Activated CD8-positive, alpha-beta T cell treated with anti-CD3 and anti-CD28 coated beads, Interleukin-2, amount 10 ng/mL, durations not matched to agents 7 days and 5 days (primary cell): Measurements from ENCODE around the gene ANO2. TPM values are rescaled to one million over a fixed set of nuclear protein-coding genes. Genes with fewer than 3 reads are reported as not detected.
"Not testable (repeated sequence)": the region's sequence is repeated elsewhere in the genome, so short reads cannot be mapped to it uniquely, and the experiment has no call there.

Source experiments
- ATAC-seq: fragments of 150-1000 bp; cut with Tn5 transposase; one replicate; pipeline ENCODE4 v1.10.0; 2021; ENCODE audit warnings: moderate library complexity
- CTCF ChIA-PET: fragments of 350-600 bp; sonication (Branson Sonifier 250); formaldehyde crosslinking; loops from one replicate; lab custom pipeline; 2021; ENCODE audit warnings: antibody characterized with exemption; lab: Charles Lee
- POLR2A ChIA-PET: fragments of 350-600 bp; sonication (Branson Sonifier 250); formaldehyde crosslinking; loops from one replicate; lab custom pipeline; 2021; ENCODE audit warnings: antibody characterized with exemption; lab: Charles Lee
- DNase-seq: peaks from one replicate; pipeline ENCODE4 v3.0.0-alpha.2; 2020
- H3K27ac Mint-ChIP-seq: one replicate; pipeline ENCODE4 v1.8.0; 2021; ENCODE audit warnings: mild to moderate bottlenecking, mixed read lengths
- H3K27me3 Mint-ChIP-seq: one replicate; pipeline ENCODE4 v1.8.0; 2021; ENCODE audit warnings: low read depth, mixed read lengths
- H3K36me3 Mint-ChIP-seq: one replicate; pipeline ENCODE4 v1.8.0; 2021; ENCODE audit warnings: low read depth, mixed read lengths
- H3K4me1 Mint-ChIP-seq: one replicate; pipeline ENCODE4 v1.8.0; 2021; ENCODE audit warnings: low read depth, mixed read lengths
- H3K4me3 Mint-ChIP-seq: one replicate; pipeline ENCODE4 v1.8.0; 2021; ENCODE audit warnings: mild to moderate bottlenecking, mixed read lengths
- H3K9me3 Mint-ChIP-seq: one replicate; pipeline ENCODE4 v1.8.0; 2022; ENCODE audit warnings: mixed read lengths; ENCODE audit not compliant: insufficient read depth
- total RNA-seq, 2 experiments: library from RNA; stranded (reverse); gene quantifications; one replicate each; pipeline ENCODE4 v1.2.3, GENCODE V29; 2021

The ANO2 gene
- total RNA-seq, 2 experiments from 2014 or later, result not detected

DNA sequence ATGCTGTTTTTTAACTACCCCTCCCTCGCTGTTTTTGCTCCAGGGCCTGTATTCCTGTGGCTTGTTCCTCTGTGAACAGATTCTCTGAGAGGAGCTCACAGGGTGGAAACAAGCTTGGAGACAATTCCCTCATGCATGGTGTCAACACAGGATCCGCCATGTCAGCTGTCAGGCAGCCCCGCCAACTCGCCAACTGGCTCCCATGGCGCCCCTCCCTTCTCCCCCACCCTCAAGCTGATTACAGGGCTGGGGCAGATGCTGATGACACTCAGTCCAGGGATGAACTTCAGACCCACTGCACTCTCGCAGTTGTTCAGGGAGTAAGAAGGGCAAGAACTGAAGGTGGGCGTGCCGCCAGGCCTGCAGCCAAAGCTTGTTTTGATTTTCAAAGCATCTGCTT lies 283.2 kb downstream of the ANO2 start:
- no peak for ATAC-seq
- Mint-ChIP-seq H3K27ac (no peak overlapping the region), H3K4me3 (no peak overlapping the region), H3K36me3 (no peaks in the 10 kb centered on the region), H3K27me3 (no peaks in the 10 kb centered on the region), H3K4me1 (no peaks in the 10 kb centered on the region), H3K9me3 (no peaks in the 10 kb centered on the region)
- POLR2A ChIA-PET, result no interaction called here
- no peak for DNase-seq
- CTCF ChIA-PET, result no interaction called here

DNA sequence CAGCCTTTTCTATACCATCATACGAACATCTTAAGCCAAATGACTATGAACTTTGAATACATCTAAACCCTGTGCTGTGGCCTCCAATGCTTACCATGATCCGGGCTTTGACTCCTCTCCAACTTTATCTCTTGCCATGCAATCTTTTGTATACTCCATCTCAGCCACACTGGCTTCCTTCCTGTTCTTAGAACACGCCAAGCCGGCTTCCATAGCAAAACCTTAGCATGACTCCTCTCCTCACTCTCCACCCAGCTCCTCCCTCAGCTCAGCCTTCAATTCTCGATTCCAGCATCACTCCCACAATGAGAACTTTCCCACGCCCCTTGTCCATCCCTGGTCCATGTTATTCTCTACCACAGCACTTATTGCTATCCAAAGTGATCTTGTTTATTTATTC lies 284.8 kb downstream of the ANO2 start:
- Mint-ChIP-seq H3K27ac (no peak overlapping the region), H3K36me3 (no peaks in the 10 kb centered on the region), H3K27me3 (no peaks in the 10 kb centered on the region), H3K9me3 (no peaks in the 10 kb centered on the region), H3K4me3 (no peak overlapping the region), H3K4me1 (no peaks in the 10 kb centered on the region)
- ATAC-seq (no peak), DNase-seq (no peak)
- ChIA-PET POLR2A (no interaction called here), CTCF (no interaction called here)

DNA sequence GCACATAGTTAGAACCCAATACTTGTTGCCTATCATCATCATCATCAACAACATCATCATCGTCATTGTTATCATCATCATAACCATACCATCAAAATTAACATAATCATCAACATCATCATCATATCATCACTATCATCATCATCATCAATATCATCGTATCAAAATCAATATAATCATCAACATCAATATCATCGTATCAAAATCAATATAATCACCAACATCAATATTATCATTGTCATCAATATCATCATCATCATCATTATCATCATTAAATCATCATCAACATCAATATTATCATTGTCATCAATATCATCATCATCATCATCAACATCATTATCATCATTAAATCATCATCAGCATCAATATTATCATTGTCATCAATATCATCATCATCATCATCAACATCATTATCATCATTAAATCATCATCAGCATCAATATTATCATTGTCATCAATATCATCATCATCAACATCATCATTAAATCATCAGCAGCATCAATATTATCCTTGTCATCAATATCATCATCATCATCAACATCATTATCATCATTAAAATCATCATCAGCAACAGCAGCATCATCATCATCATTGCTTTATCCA lies 286.6 kb downstream of the ANO2 start:
- CTCF ChIA-PET, H3K9me3 Mint-ChIP-seq, ATAC-seq, DNase-seq, H3K36me3 Mint-ChIP-seq, POLR2A ChIA-PET, H3K27me3 Mint-ChIP-seq, H3K4me3 Mint-ChIP-seq, H3K4me1 Mint-ChIP-seq, H3K27ac Mint-ChIP-seq: not testable (repeated sequence)

DNA sequence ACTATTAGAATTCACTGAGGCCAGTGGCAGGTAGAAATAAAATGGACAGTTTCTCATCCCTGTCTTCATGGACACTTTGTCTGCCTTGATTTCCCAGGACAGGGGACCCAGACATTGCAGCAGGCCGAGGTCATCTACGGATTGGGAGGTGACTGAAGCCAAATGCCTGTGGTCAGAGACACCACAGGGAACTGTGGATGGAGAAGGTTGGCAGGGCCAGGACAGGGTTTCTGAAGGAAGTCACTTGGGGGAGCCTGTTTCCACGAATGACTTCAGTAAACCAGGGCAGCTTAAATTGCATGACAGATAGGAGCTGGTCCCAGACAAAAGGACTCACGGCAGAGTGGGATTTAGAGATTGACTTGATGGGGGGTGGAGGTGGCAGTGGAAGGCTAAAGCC lies 288.2 kb downstream of the ANO2 start:
- Mint-ChIP-seq H3K27ac (no peak overlapping the region), H3K36me3 (no peaks in the 10 kb centered on the region), H3K4me3 (no peak overlapping the region), H3K27me3 (peaks cover 2% of the 10 kb centered on the region), H3K4me1 (no peaks in the 10 kb centered on the region), H3K9me3 (no peaks in the 10 kb centered on the region)
- ChIA-PET CTCF (no interaction called here), POLR2A (no interaction called here)
- ATAC-seq, result no peak
- no peak for DNase-seq

DNA sequence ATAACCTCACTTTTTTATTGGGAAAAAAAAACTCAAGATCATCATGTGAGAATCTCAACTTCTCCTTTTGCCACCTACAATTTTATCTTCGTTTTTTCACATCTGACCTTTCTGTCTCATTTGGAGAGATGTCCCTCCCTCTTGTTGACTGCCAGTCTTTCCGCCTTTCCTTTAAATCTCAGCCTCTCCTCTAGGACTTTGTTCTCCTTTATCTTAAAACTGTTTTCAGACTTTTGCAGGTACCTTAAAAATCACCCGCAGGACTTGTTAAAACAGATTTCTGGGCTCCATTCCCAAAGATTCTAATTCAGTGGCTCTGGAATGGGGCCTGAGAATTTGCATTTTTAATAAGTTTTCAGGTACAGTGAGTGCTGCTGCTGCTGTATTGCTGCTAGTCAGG lies 289.9 kb downstream of the ANO2 start:
- Mint-ChIP-seq H3K36me3 (no peaks in the 10 kb centered on the region), H3K4me1 (no peaks in the 10 kb centered on the region), H3K4me3 (no peak overlapping the region), H3K27ac (no peak overlapping the region), H3K9me3 (no peaks in the 10 kb centered on the region), H3K27me3 (peaks cover 4% of the 10 kb centered on the region)
- no peak for DNase-seq
- ChIA-PET POLR2A (no interaction called here), CTCF (no interaction called here)
- no peak for ATAC-seq

DNA sequence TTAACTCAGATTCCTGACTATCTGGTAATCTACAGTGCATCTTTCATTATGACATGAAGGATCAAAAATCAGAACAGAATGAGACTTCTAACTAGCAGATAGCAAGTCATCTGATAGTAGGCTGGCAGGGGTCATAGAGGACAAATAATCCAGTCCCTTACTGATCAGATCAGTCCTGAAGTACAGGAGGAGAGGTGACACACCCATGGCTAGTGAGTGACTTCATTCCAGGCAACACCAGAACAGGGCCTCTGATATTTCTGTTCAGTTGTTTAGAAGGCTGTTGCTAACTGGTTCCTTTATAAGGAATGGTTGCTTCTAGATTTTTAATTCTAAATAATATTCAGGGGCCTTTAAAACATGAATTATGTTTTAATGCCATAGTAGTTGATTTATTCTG lies 291.0 kb downstream of the ANO2 start:
- Mint-ChIP-seq H3K9me3 (no peaks in the 10 kb centered on the region), H3K27me3 (peaks cover 6% of the 10 kb centered on the region), H3K27ac (no peak overlapping the region), H3K36me3 (no peaks in the 10 kb centered on the region), H3K4me3 (no peak overlapping the region), H3K4me1 (no peaks in the 10 kb centered on the region)
- CTCF ChIA-PET, result no interaction called here
- ATAC-seq, result no peak
- DNase-seq, result no peak
- POLR2A ChIA-PET, result no interaction called here

DNA sequence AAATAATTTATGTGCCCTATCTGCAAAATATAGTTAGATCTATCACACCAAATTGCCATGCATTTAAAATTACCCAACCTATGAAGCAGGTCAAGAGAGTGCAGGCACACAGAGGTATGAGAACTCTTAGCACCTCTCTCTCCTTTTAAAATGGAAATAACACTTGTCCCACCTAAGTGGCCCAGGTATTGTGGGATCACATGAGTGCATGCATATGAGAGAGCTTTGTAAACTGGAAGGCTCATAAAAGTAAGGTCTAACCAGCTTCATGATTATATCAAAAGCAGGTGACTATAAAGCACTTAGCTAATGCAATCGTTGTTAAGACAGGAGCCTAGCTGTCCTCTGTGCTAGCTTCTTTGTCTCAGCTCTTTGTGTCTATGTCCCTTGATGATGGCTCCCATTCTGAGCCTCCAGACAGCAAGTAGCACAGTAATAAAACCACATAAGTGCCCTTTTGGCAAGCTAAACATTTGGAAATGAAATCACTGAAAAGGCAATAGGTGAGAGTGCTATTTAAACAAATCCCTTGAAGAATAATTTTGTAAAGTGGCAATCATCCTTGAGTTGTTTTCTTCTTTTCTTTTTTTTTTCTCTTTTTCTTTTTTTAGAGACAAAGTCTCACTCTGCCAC lies 294.1 kb downstream of the ANO2 start:
- no peaks in the 10 kb centered on the region for H3K9me3 Mint-ChIP-seq
- DNase-seq (no peak), ATAC-seq (no peak)
- no peaks in the 10 kb centered on the region for H3K4me1 Mint-ChIP-seq
- ChIA-PET POLR2A (no interaction called here), CTCF (no interaction called here)
- H3K4me3 Mint-ChIP-seq, result no peak overlapping the region
- no peaks in the 10 kb centered on the region for H3K36me3 Mint-ChIP-seq
- peaks cover 6% of the 10 kb centered on the region for H3K27me3 Mint-ChIP-seq
- no peak overlapping the region for H3K27ac Mint-ChIP-seq

DNA sequence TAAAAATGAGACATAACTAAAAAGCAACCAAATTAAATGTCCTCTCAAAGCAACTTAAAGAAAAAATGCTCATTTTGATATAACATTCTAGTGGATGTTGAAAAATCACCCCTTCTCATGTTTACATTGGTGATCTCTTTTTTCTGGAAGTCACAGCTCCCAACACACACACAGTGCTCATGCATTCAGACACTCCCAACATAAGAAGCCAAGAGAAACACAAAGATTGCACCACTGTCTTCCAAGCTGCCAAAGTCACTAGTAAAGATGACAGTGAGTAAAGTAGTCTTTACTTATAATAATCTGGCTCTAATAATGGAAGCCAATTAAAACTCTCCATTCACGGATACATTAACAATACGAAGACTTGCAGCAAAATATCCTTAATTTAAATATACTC lies 294.8 kb downstream of the ANO2 start:
- Mint-ChIP-seq H3K9me3 (no peaks in the 10 kb centered on the region), H3K36me3 (no peaks in the 10 kb centered on the region), H3K4me3 (no peak overlapping the region), H3K27ac (no peak overlapping the region), H3K4me1 (no peaks in the 10 kb centered on the region), H3K27me3 (peaks cover 6% of the 10 kb centered on the region)
- DNase-seq (no peak), ATAC-seq (no peak)
- ChIA-PET CTCF (no interaction called here), POLR2A (no interaction called here)

DNA sequence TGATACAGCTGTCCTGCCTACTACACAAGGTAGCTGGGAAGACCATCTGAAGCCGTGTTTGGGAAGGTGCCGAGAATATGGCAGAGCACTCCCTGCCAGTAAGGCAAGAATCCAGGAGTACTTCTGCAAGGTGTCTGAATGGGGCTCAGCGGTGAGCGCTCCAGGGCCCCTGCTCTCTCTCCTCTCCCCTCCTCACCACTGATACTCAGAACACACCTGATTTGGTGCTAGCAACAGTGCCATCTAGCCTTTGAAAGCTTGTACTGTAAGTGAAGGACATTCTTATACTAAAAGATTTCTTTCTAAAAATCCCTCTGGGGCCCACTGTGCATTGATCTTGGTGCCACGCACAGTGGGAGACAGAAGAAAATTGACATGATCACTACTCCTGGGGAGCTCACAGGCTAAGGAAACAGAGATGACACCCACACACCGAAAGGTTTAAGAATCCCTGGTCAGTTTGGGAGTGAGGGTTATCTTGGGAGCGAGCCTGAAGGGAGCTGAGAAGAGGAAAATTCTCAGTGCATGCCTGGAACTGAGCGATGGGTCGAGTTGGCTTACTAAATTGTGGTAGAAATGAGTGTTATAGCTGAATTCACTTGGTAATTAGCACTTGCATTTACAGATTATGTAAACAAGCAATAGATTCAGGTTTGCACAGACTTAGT lies 296.2 kb downstream of the ANO2 start:
- ATAC-seq, result no peak
- Mint-ChIP-seq H3K4me3 (no peak overlapping the region), H3K9me3 (no peaks in the 10 kb centered on the region), H3K36me3 (no peaks in the 10 kb centered on the region), H3K27me3 (peaks cover 10% of the 10 kb centered on the region), H3K27ac (no peak overlapping the region), H3K4me1 (no peaks in the 10 kb centered on the region)
- ChIA-PET POLR2A (no interaction called here), CTCF (no interaction called here)
- no peak for DNase-seq

DNA sequence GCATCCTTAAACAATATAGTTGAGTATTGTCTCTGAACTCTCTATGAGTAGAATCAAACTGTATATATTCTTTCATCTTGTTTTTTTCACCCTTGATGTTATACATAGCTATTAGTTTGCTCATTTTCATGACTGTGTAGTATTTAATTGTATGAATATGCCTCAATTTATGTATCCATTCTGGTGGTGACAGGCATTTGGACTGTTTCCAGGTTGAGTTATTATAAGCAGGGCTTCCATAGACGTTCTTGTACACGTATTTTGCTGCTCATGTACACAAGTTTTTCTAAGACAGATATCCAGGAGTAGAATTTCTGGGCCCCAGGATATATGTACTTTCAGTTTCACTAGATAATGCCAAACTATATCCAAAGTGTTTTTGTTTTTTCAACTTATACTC lies 301.8 kb downstream of the ANO2 start:
- ATAC-seq (no peak), DNase-seq (no peak)
- Mint-ChIP-seq H3K27me3 (peaks cover 10% of the 10 kb centered on the region), H3K9me3 (no peaks in the 10 kb centered on the region), H3K36me3 (no peaks in the 10 kb centered on the region), H3K4me1 (no peaks in the 10 kb centered on the region), H3K27ac (no peak overlapping the region), H3K4me3 (no peak overlapping the region)
- ChIA-PET CTCF (no interaction called here), POLR2A (no interaction called here)

DNA sequence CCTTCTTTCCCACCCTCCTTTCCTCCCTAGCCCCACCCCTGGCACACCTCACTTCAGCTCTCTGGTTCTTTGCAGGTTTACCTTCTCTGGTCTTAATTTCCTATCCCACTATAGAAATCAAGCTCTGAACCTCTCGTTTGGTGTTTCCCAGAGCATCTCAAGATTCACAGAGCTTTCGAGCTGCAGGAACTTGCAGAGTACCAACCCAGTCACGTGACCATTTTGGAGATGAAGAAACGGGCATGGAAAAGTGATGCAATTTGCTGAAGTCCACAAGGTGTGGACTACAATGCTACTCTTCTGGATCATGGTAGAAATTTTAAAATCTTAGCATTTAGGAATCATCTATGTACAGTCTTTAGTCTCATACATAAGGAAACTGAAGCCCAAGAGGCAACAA lies 307.4 kb downstream of the ANO2 start:
- peaks cover 5% of the 10 kb centered on the region for H3K27me3 Mint-ChIP-seq
- CTCF ChIA-PET, result no interaction called here
- no peak overlapping the region for H3K4me3 Mint-ChIP-seq
- ATAC-seq (no peak), DNase-seq (no peak)
- no peaks in the 10 kb centered on the region for H3K9me3 Mint-ChIP-seq
- POLR2A ChIA-PET, result no interaction called here
- no peak overlapping the region for H3K27ac Mint-ChIP-seq
- H3K4me1 Mint-ChIP-seq, result no peaks in the 10 kb centered on the region
- no peaks in the 10 kb centered on the region for H3K36me3 Mint-ChIP-seq

DNA sequence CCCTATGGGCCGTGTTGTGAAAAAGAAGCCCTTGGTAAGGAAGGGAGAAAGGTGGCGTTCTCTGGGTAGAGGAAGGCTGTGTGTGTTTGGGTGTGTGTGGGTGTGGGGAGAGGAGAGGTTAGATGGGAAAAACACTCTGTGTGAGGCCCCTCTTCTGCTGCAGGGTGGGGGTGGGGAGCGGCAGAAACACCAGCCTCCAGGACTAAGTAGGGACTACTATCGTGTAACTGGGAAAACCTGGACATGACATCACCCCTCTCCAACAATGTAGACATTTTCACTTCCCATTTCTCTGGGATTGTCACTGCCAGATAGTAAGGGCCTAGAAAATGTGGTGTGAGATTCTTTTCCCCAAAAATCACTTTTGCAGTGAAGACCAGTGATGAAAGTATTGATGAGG lies 308.2 kb downstream of the ANO2 start:
- DNase-seq (no peak), ATAC-seq (no peak)
- Mint-ChIP-seq H3K4me1 (no peaks in the 10 kb centered on the region), H3K27ac (no peak overlapping the region), H3K9me3 (no peaks in the 10 kb centered on the region), H3K4me3 (no peak overlapping the region), H3K27me3 (peaks cover 3% of the 10 kb centered on the region), H3K36me3 (no peaks in the 10 kb centered on the region)
- CTCF ChIA-PET, result no interaction called here
- POLR2A ChIA-PET, result no interaction called here
